Right atrium auricular region (tissue), 2 donors: Measurements from ENCODE around the gene AQP10. TPM values are rescaled to one million over a fixed set of nuclear protein-coding genes. Genes with fewer than 3 reads are reported as not detected.
"Not testable (repeated sequence)": the region's sequence is repeated elsewhere in the genome, so short reads cannot be mapped to it uniquely, and the experiment has no call there.

Source experiments
- DNase-seq: peaks from one replicate; pipeline ENCODE4 v3.0.0-alpha.2; 2019; ENCODE audit warnings: low spot score
- H3K27ac ChIP-seq, 2 donors: fragments of 200-600 bp; sonication (generic); 1 replicate in 1 of 2; 2 replicates in 1 of 2; pipeline ENCODE4 v1.5.1; 2016 to 2019
- H3K27me3 ChIP-seq, 2 donors: fragments of 200-600 bp; sonication (generic); one replicate each; pipeline versions ENCODE4 v1.5.1 to v1.6.0; 2017 to 2019
- H3K36me3 ChIP-seq: fragments of 200-600 bp; sonication (generic); one replicate; pipeline ENCODE4 v1.5.1; 2016
- H3K4me1 ChIP-seq, 2 donors: fragments of 200-600 bp; sonication (generic); one replicate each; pipeline versions ENCODE4 v1.5.1 to v1.6.0; 2017 to 2019
- H3K4me3 ChIP-seq, 2 donors: fragments of 200-600 bp; sonication (generic); 1 replicate in 1 of 2; 2 replicates in 1 of 2; pipeline ENCODE4 v1.5.1; 2017 to 2019; ENCODE audit warnings: mild to moderate bottlenecking in 1 of 2, moderate library complexity in 1 of 2
- H3K9me3 ChIP-seq, 2 donors: fragments of 200-600 bp; sonication (generic); one replicate each; pipeline ENCODE4 v1.5.1; 2019
- total RNA-seq, 2 donors: library from RNA; depleted of rRNA; stranded (reverse); fragments of >200 nt; gene quantifications; one replicate each; pipeline ENCODE4 v1.1.0, GENCODE V29; 2016
- TF ChIP-seq, protein P1 (sequence below), 2 donors: fragments of 200-600 bp; sonication (generic); IDR thresholded peaks; one replicate each; pipeline ENCODE4 v1.5.1; 2019; ENCODE audit warnings: antibody characterized with exemption in 2 of 2

Gene AQP10
- total RNA-seq, 2 donors from 2014 or later = not detected

- H3K9me3 ChIP-seq = no peaks in the 10 kb centered on the region
- TF ChIP-seq, protein P1, sequence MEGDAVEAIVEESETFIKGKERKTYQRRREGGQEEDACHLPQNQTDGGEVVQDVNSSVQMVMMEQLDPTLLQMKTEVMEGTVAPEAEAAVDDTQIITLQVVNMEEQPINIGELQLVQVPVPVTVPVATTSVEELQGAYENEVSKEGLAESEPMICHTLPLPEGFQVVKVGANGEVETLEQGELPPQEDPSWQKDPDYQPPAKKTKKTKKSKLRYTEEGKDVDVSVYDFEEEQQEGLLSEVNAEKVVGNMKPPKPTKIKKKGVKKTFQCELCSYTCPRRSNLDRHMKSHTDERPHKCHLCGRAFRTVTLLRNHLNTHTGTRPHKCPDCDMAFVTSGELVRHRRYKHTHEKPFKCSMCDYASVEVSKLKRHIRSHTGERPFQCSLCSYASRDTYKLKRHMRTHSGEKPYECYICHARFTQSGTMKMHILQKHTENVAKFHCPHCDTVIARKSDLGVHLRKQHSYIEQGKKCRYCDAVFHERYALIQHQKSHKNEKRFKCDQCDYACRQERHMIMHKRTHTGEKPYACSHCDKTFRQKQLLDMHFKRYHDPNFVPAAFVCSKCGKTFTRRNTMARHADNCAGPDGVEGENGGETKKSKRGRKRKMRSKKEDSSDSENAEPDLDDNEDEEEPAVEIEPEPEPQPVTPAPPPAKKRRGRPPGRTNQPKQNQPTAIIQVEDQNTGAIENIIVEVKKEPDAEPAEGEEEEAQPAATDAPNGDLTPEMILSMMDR (IDR thresholded peaks at IDR 0.05) = no peak
- peak overlapping the region; percentile 31 to 51 for H3K4me3 ChIP-seq
- peak overlapping the region; percentile 58 to 64 for H3K27ac ChIP-seq
- H3K36me3 ChIP-seq = peaks cover 20% of the 10 kb centered on the region
- no peaks in the 10 kb centered on the region for H3K27me3 ChIP-seq
- H3K4me1 ChIP-seq = peaks cover 0 to 19% of the 10 kb centered on the region in 2 donors
- DNase-seq = peak; percentile 66
These were observed 31.9 kb downstream of the AQP10 start for GRCh38 chr1:154352581-154353459.

- no peaks in the 10 kb centered on the region for H3K27me3 ChIP-seq
- H3K9me3 ChIP-seq = no peaks in the 10 kb centered on the region
- peaks cover 14% of the 10 kb centered on the region for H3K36me3 ChIP-seq
- peak; percentile 66 for DNase-seq
- peaks cover 0 to 19% of the 10 kb centered on the region in 2 donors for H3K4me1 ChIP-seq
- H3K27ac ChIP-seq = peak overlapping the region; percentile 58 to 64
- TF ChIP-seq, protein P1 (IDR thresholded peaks at IDR 0.05) = peak in 1 of 2 donors; percentile 39
- H3K4me3 ChIP-seq = peak overlapping the region; percentile 31 to 51
These were observed 32.6 kb downstream of the AQP10 start for GRCh38 chr1:154353460-154353904.

DNA sequence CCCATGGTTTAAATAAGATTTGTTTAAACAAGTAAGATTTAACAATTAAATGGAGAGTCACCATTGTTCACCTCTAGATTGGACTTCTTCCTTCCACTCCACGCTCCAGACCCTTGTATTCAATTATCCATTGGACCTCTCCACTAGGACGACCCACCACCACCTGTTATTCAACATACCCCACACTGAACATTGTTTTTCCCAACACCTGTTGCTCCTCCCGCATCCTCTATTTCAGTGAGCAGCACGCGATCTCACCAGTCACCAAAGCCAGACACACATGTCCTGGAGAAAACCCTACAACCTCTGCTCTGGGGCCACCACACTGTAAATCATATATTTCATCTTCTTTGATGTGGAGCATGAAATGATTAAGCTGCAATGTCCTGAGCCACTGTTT, 33.1 kb downstream of the AQP10 start:
- Histone ChIP-seq H3K4me3 (no peak overlapping the region), H3K27ac (no peak overlapping the region), H3K27me3 (no peaks in the 10 kb centered on the region), H3K9me3 (no peaks in the 10 kb centered on the region), H3K4me1 (peaks cover 0 to 19% of the 10 kb centered on the region in 2 donors), H3K36me3 (peaks cover 9% of the 10 kb centered on the region)
- TF ChIP-seq, protein P1 (IDR thresholded peaks at IDR 0.05) = no peak
- no peak for DNase-seq

GRCh38 chr1:154358519-154358918, 37.6 kb downstream of the AQP10 start:
- DNase-seq = no peak
- no peak overlapping the region for H3K4me3 ChIP-seq
- TF ChIP-seq, protein P1 (IDR thresholded peaks at IDR 0.05) = no peak
- no peaks in the 10 kb centered on the region for H3K36me3 ChIP-seq
- peaks cover 0 to 4% of the 10 kb centered on the region in 2 donors for H3K4me1 ChIP-seq
- H3K27ac ChIP-seq = no peak overlapping the region
- no peaks in the 10 kb centered on the region for H3K9me3 ChIP-seq
- no peaks in the 10 kb centered on the region for H3K27me3 ChIP-seq

- no peaks in the 10 kb centered on the region for H3K4me1 ChIP-seq
- no peaks in the 10 kb centered on the region for H3K27me3 ChIP-seq
- H3K4me3 ChIP-seq = no peak overlapping the region
- DNase-seq = no peak
- TF ChIP-seq, protein P1 (IDR thresholded peaks at IDR 0.05) = no peak
- no peaks in the 10 kb centered on the region for H3K36me3 ChIP-seq
- H3K27ac ChIP-seq = no peak overlapping the region
- H3K9me3 ChIP-seq = no peaks in the 10 kb centered on the region
These were observed 39.4 kb downstream of the AQP10 start for GRCh38 chr1:154360288-154360687.

DNA sequence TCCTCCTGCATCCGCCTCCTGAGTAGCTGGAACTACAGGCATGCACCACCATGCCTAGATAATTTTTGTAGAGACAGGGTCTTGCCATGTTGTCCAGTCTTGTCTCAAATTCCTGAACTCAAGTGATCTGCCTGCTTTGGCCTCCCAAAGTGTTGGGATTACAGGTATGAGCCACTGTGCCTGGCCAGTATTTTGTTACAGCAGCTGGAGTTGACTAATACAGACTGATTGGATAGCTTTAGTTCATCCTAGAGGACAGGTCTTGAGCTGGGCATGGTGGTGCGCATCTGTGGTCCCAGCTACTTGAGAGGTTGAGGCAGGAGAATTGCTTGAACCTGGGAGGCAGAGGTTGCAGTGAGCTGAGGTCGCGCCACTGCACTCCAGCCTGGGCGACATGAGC, 40.0 kb downstream of the AQP10 start:
- H3K27ac ChIP-seq, H3K9me3 ChIP-seq, H3K4me3 ChIP-seq, DNase-seq, H3K27me3 ChIP-seq, H3K4me1 ChIP-seq, H3K36me3 ChIP-seq: not testable (repeated sequence)
